Activated gamma-delta T cell (primary cell): ENCODE results near the gene INPP5E.
A peak's percentile ranks its signal among the peaks of the same experiment; 100 is the strongest.
"Not testable (repeated sequence)": the region's sequence is repeated elsewhere in the genome, so short reads cannot be mapped to it uniquely, and the experiment has no call there.

Source experiments
- DNase-seq: peaks from one replicate; lab custom pipeline; 2025; lab: John Stamatoyannopoulos, UW

Gene INPP5E

GRCh38 chr9:136426787-136427186 is 12.9 kb downstream of the INPP5E start:
- DNase-seq, result no peak

GRCh38 chr9:136425367-136425766 is 14.3 kb downstream of the INPP5E start:
- not testable (repeated sequence) for DNase-seq

GRCh38 chr9:136424750-136425362 is 14.8 kb downstream of the INPP5E start:
- DNase-seq, result no peak

DNA sequence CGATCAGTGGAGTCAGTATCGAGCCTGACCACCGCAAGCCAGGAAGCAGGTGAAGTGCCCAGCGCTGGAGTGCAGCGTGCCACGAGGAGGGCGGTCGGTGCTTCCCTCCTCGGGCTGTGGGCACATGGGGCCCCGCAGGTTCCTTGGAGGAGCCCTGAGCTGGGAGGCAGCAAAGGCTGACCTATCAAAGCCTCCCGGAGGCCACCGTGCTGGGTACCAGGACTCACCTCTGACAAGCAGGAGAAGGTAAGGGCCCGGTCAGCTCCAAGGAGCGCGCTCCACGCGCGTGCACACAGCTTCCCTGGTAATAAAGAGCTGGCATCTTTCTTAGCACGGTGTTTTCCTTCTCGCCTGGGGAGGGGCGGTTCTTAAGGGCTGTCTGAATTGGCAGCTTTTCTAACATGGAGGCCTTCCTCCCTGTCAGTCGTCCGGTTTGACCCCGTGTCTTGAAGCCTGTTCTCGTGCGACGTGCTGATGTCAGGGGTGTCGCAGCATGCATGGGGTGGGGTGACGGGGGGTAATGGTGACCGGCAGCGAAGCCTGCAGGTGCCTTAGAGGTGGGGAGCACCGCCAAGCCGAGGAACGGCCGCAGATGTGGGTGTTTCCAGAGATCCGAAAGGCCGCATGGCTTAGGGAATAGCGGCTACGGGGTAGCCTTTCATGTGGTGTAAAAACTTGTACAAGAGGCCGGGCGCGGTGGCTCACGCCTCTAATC is 16.1 kb downstream of the INPP5E start:
- no peak for DNase-seq

DNA sequence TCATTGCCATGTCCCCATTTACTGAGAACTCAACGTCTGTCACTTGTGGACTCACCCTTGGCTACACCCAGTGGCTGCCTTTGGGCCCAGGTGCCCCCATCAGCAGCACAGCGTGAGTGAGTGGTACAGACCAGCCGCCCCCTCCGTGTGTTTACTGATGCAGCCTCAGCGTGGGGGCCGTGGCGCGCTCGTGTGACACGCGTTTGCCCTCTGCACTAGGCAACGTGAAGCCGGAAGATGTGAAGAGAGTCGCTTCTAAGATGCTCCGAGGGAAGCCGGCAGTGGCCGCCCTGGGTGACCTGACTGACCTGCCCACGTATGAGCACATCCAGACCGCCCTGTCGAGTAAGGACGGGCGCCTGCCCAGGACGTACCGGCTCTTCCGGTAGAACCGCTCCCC is 16.8 kb downstream of the INPP5E start:
- DNase-seq, result no peak

GRCh38 chr9:136421791-136422190 is 17.9 kb downstream of the INPP5E start:
- DNase-seq, result no peak

- no peak for DNase-seq
Observed at GRCh38 chr9:136419092-136419420, 20.6 kb downstream of the INPP5E start.

GRCh38 chr9:136418182-136419091 is 21.2 kb downstream of the INPP5E start:
- no peak for DNase-seq

- DNase-seq, result no peak
Observed at GRCh38 chr9:136416914-136417313, 22.7 kb downstream of the INPP5E start.

- DNase-seq, result no peak
Observed at GRCh38 chr9:136416427-136416826, 23.2 kb downstream of the INPP5E start.

DNA sequence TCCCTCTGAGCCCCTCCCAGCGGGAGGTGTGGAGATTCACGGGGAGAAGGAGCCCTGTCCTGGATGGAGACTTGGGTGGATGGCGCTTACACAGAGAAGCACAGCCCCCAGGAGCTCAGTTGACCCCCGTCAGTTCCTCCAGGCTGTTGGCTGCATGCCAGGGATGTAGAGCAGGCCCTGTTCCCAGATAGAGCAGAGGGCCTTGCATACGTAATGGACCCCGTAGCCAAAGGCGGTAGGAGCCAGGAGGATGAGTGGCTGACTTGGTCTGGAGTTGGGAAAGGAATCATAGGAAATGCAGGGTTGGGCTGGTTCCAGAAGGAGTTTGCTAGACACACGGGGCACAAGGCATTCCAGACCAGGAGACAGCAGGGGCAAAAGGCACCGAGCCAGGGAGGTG is 26.7 kb downstream of the INPP5E start:
- DNase-seq, result no peak

DNA sequence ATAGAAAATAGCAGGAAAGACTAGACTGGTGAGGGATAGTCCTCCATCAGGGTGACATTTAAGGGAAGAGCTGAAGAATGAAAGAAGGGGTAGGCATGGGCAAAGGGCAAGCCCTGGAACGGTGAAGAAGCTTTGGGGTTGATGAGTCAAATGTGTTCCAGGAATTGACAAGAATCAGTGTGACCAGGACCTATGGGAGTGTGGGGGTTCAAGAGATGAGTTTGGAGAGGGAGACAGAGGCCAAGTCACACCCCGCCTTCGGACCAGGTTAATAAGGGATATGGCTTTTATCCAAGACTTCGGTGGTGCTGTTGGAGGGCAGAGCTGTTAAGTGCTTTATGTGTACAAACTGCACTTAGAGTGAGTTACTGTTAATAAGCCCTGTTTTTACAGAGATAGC is 28.3 kb downstream of the INPP5E start:
- DNase-seq, result no peak

- DNase-seq, result peak; percentile 87
Observed at GRCh38 chr9:136410500-136411287, 29.0 kb downstream of the INPP5E start, which contains the start of the genes ENTR1 and PMPCA. Gene ENTR1 (minus strand): TSS chr9:136410614. CDS start chr9:136410397, 217 bp downstream. Gene PMPCA (plus strand): TSS chr9:136410658. CDS start chr9:136410669, 11 bp downstream.

DNA sequence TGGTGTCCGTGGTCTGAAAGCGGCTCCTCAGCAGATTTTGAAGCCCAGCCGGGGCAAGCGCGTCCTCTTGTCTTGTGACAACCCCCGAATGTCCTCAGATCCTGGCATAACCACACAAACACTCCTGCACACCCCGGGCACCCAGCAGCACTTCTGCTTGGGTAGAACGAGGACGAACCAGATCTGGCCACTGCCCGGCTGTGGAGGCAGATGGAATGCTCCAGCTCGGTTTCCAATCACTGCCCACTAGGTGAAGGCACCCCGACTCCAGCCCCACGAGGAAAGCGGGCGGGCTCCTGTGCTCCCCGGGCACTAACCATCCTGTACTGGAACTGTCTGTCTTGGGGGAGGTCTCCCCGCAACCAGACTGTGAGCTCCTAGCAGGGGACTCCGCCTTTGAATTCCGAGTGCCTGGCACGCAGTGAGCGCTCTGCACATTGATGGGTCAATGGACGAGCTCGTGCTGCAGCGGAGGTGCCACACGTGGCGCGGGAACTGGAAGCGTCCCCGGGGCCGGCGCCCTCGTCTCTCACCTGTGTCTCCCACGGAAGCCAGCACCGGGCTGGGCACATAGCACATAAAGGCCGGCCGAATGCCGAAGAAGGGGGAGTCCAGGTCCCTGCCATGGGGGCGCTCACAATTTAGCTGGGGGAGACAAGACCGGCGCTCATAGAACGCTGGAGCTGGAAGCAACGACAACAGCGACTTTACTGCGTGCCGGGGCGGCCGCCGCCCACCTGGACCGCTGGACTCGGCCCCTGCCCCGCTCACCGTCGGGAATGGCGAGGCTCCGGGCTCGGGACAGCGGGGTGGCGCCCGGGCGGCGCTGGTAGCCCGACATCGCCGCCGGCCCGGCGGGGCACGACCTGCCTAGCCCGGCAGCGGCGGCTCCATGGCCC is 29.8 kb downstream of the INPP5E start:
- no peak for DNase-seq

DNA sequence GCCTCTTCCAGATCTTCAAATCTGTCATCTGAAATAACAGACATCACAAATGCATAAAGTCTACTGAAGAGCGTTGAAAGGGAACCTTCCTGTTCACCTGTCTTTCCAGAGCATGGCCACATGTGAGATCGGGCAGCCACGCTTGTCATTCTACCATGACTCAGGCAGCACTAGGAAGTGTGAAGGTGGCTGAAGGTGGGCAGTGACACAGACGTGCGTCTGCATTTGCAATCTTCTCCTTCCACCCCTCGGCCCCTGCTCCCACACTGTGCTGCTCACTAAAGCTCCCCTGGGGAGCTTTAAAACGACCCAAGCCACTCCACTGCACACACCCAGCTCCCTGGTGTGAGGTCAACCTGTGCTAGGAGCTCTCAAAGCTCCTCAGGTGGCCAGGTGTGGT is 31.7 kb downstream of the INPP5E start:
- DNase-seq, result no peak

DNA sequence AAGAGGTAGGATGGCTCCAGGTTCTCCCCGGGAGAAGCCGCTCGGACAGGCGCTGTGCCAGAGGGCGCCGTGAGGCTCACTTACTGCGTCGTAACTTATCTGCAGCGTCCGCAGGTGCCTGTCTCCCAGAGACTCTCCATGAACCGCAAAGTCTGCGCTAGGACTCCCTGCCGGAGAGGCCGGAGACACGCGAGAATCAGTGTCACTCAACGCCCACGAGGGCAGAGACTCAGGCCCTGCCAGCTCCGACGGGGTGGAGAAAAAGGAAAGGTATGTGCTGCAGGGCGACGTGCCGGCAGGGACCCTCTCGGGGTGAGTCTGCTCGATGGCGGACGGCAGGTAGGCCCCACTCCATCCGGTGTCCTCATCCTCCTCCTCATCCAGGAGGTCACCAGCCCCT is 32.6 kb downstream of the INPP5E start:
- DNase-seq, result not testable (repeated sequence)

DNA sequence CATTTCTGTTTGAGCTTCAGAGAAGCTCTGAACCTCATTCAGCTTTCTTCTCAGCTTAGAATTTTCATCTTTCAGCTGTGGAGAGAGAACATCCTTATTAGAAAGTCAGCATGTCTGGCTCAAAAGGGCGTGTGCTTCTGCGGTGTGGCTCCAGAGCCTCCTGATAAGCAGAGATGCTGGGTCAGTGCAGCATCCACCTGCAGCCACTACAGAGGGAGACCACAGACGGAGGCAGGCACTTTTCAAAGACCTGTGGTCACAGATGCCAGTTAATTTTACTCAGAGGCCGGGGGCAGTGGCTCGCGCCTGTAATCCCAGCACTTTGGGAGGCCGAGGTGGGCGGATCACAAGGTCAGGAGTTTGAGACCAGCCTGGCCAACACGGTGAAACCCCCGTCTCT is 33.7 kb downstream of the INPP5E start:
- DNase-seq, result not testable (repeated sequence)

DNA sequence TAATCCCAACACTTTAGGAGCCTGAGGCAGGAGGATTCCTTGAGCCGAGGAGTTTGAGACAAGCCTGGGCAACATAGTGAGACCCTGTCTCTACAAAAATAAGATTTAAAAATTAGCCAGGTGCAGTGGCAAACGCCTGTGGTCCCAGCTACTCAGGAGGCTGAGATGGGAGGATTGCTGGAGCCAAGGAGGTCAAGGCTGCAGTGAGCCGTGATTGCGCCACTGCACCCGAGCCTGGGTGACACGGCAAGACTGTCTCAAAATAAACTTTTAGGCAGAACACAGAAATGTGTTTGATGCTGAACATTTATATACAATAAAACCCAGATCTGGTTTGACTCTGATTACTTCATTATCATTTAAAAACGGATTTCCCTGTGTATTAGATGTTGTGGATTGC is 34.2 kb downstream of the INPP5E start:
- DNase-seq, result no peak

- DNase-seq, result no peak
Observed at GRCh38 chr9:136404801-136405136, 34.9 kb downstream of the INPP5E start.

DNA sequence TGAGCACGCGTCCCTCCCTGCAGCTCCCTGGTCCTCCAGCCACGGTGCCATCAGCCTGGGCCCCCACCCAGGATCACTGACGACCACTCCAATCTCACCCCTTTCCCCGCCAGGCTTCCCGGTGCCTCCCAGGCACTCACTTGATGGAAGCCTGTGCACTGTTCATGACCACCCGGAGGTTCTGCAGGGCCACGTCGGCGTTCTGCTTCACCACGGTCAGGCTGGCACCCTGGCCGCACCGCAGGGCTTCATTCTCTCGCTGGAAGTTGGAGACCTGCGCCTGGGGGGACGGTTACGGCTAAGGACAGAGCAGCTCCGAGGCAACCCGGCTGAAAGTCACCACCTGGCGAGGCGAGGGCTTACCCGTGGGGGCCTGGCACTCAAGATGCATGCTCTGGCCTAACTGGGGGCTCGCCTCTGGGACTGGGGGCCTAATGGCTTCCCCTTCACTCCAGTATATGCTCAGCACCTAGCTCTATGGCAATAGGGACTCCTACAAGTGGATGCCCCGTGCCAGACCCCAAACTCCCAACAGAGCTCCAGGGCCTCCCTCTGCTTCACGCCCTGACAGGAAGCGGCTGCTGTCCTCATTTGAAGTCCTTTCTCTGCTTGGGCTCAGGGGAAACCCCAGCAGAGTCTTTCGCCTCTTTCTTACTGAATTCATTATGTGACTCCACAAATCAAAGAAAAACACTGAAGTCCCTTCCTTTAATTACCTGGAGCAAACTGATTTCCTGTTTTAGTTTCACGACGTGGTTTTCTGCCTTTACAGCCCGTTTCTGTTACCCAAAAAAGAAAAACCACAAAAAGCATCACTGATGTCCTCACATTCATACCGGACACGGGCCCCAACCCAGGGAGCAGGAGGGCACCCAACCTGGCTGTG is 35.5 kb downstream of the INPP5E start:
- no peak for DNase-seq
